Ovary (tissue), 9 donors: ENCODE measurements around the gene ARHGEF25. TPM values are rescaled to one million over a fixed set of nuclear protein-coding genes. Genes with fewer than 3 reads are reported as not detected.

ENCODE experiments used
- DNase-seq, 5 donors: peaks; one replicate each; pipeline ENCODE4 v3.0.0-alpha.2; 2019 to 2020
- H3K27ac ChIP-seq, 2 donors: fragments of 200-600 bp; one replicate each; pipeline versions ENCODE4 v1.5.1 to v1.8.0; 2019 to 2022
- H3K27me3 ChIP-seq: fragments of 200-600 bp; one replicate; pipeline ENCODE4 v1.8.0; 2022
- H3K36me3 ChIP-seq: fragments of 200-600 bp; sonication (generic); one replicate; pipeline ENCODE4 v1.5.1; 2019
- H3K4me1 ChIP-seq: one replicate; pipeline ENCODE4 v1.8.1; 2013; ENCODE audit warnings: mild to moderate bottlenecking, moderate library complexity; ENCODE audit not compliant: insufficient read depth
- H3K4me3 ChIP-seq: fragments of 200-600 bp; sonication (generic); one replicate; pipeline ENCODE4 v1.5.1; 2017
- H3K9me3 ChIP-seq, 2 donors: fragments of 200-600 bp in 1 of 2; sonication (generic) in 1 of 2; one replicate each; pipeline versions ENCODE4 v1.5.1 to v1.8.1; 2013 to 2019; ENCODE audit warnings: mild to moderate bottlenecking in 1 of 2, moderate library complexity in 1 of 2
- CTCF ChIP-seq, 3 donors: fragments of 450-650 bp in 2 of 3; fragments of 200-600 bp in 1 of 3; IDR thresholded peaks; one replicate each; pipeline versions ENCODE4 v1.5.1 to v1.8.0; 2016 to 2022; ENCODE audit warnings: antibody characterized with exemption in 3 of 3, mild to moderate bottlenecking in 1 of 3
- EP300 ChIP-seq: sonication (generic); formaldehyde crosslinking; IDR thresholded peaks from one replicate; pipeline ENCODE4 v1.6.1; 2017; ENCODE audit warnings: antibody characterized with exemption
- POLR2A ChIP-seq: fragments of 450-650 bp; IDR thresholded peaks from one replicate; pipeline ENCODE4 v1.6.1; 2017; ENCODE audit warnings: antibody characterized with exemption, mild to moderate bottlenecking, moderate library complexity
- WGBS, 3 donors: extraction: QIAGEN DNeasy Blood & Tissue Kit in 1 of 3; methylation state at CpG; one replicate each; pipeline versions ENCODE4 v1.1.5 to v1.1.7; 2013 to 2017; 5-methylcytosine and 5-hydroxymethylcytosine counted together
- intact Hi-C, 4 donors: fragments of 100-400 bp; cut with DNase I; formaldehyde crosslinking; loops; one replicate each; pipeline versions ENCODE4 v1.11.0 to v1.15.1; 2022 to 2023
- polyA plus RNA-seq, 2 donors: library from polyadenylated mRNA; stranded (reverse); fragments of 200-250 nt in 1 of 2; fragments of 350-450 nt in 1 of 2; fragmentation: Illumina TruSeq in 1 of 2; extraction: RNeasy Lipid Tissue Mini Kit (QIAGEN cat#74804) in 1 of 2; gene quantifications; one replicate each; pipeline ENCODE4 v1.2.3, GENCODE V29; 2013 to 2014
- total RNA-seq, 7 donors: library from RNA; depleted of rRNA in 2 of 7; stranded (reverse); fragments of >200 nt in 2 of 7; fragmentation: NEBNext Ultra II Directional in 3 of 7; extraction: Animal tissue kit (Norgen Biotek cat#: 25700) in 3 of 7; gene quantifications; one replicate each; pipeline versions ENCODE4 v1.1.0 to v1.2.4, GENCODE V29; 2016 to 2023
- donor health status: DM: no; HTN: no; CAD: no; lungs with moderate emphysema.
- donor health status: DM: no; HTN: no; CAD: no.
- donor health status: Bipolar disorder and iron deficiency.
- donor health status: DM: yes; HTN: yes; CAD: no.
- donor health status: DM: no; HTN: no; CAD: no.
- donor health status: DM: yes; HTN: yes; CAD: no.

The ARHGEF25 gene
- total and polyA plus RNA-seq, 9 donors: 22.1 to 48.8 (median 38.7) TPM

- H3K27me3 ChIP-seq: no peaks in the 10 kb centered on the region
- H3K9me3 ChIP-seq: no peaks in the 10 kb centered on the region
- H3K4me1 ChIP-seq: peaks cover 3% of the 10 kb centered on the region
- H3K4me3 ChIP-seq: peak overlapping the region; percentile 56
- H3K36me3 ChIP-seq: no peaks in the 10 kb centered on the region
- peak; percentile 61 to 77 (median 65) for DNase-seq
- WGBS, 3 donors: 2 to 7% (median 4%) methylated on average over 6 of the region's 6 CpGs
- intact Hi-C loops: no loop called here
- H3K27ac ChIP-seq: peak overlapping the region; percentile 94 to 98
- TF ChIP-seq CTCF (IDR thresholded peaks at IDR 0.05) (no peak), POLR2A (no peak), EP300 (no peak)
Measured at GRCh38 chr12:57603815-57604453, 7.3 kb upstream of the ARHGEF25 start.

GRCh38 chr12:57604454-57604991, 6.7 kb upstream of the ARHGEF25 start, which contains the start of gene DTX3:
DTX3 (plus strand) TSS chr12:57604824; CDS start chr12:57606518, 1,694 bp downstream.
- no peaks in the 10 kb centered on the region for H3K9me3 ChIP-seq
- WGBS, 3 donors: 1 to 2% (median 1%) methylated on average over 22 to 36 of the region's 36 CpGs
- peaks cover 3% of the 10 kb centered on the region for H3K4me1 ChIP-seq
- H3K27ac ChIP-seq: peak within 1 kb of the TSS; percentile 94 to 98
- intact Hi-C loops: no loop called here
- peak within 1 kb of the TSS; percentile 56 for H3K4me3 ChIP-seq
- no peaks in the 10 kb centered on the region for H3K27me3 ChIP-seq
- TF ChIP-seq POLR2A (no peak), CTCF (IDR thresholded peaks at IDR 0.05) (no peak), EP300 (no peak)
- peak; percentile 58 to 72 (median 67) for DNase-seq
- no peaks in the 10 kb centered on the region for H3K36me3 ChIP-seq

GRCh38 chr12:57604992-57605810, 6.0 kb upstream of the ARHGEF25 start:
- TF ChIP-seq EP300 (no peak), POLR2A (no peak), CTCF (IDR thresholded peaks at IDR 0.05) (no peak)
- H3K36me3 ChIP-seq: no peaks in the 10 kb centered on the region
- H3K9me3 ChIP-seq: no peaks in the 10 kb centered on the region
- peaks cover 3% of the 10 kb centered on the region for H3K4me1 ChIP-seq
- H3K27me3 ChIP-seq: no peaks in the 10 kb centered on the region
- peak overlapping the region; percentile 56 for H3K4me3 ChIP-seq
- peak; percentile 48 to 62 (median 59) for DNase-seq
- peak overlapping the region; percentile 94 to 98 for H3K27ac ChIP-seq
- 4 to 11% (median 5%) methylated on average over 10 to 25 of the region's 25 CpGs for WGBS, 3 donors
- intact Hi-C loops: no loop called here

GRCh38 chr12:57605811-57606311, 5.4 kb upstream of the ARHGEF25 start:
- Histone ChIP-seq H3K36me3 (no peaks in the 10 kb centered on the region), H3K27ac (peak overlapping the region in 1 of 2 donors; percentile 94), H3K9me3 (no peaks in the 10 kb centered on the region), H3K4me3 (no peak overlapping the region), H3K27me3 (no peaks in the 10 kb centered on the region), H3K4me1 (peaks cover 3% of the 10 kb centered on the region)
- DNase-seq: no peak
- 53 to 60% (median 55%) methylated on average over 4 of the region's 4 CpGs for WGBS, 3 donors
- no peak for TF ChIP-seq POLR2A
- TF ChIP-seq EP300: no peak
- no peak for TF ChIP-seq CTCF (IDR thresholded peaks at IDR 0.05)
- intact Hi-C loops: no loop called here
